DND-41 (cell line): ENCODE data around the gene KCNMA1.

Source experiments
- EZH2 ChIP-seq: IDR thresholded peaks from 3 replicates; pipeline ENCODE4 v1.6.1; 2012; ENCODE audit warnings: borderline replicate concordance, low read depth, mild to moderate bottlenecking, moderate library complexity, low read length, inconsistent platforms; ENCODE audit not compliant: severe bottlenecking
- TF ChIP-seq, protein P1 (sequence below): IDR thresholded peaks from 2 replicates; pipeline ENCODE4 v1.5.1; 2012; ENCODE audit warnings: borderline replicate concordance, low read length, moderate library complexity, mild to moderate bottlenecking; ENCODE audit not compliant: poor library complexity, severe bottlenecking; ENCODE audit errors: extremely low read depth

- no peak for TF ChIP-seq EZH2
- TF ChIP-seq, protein P1, sequence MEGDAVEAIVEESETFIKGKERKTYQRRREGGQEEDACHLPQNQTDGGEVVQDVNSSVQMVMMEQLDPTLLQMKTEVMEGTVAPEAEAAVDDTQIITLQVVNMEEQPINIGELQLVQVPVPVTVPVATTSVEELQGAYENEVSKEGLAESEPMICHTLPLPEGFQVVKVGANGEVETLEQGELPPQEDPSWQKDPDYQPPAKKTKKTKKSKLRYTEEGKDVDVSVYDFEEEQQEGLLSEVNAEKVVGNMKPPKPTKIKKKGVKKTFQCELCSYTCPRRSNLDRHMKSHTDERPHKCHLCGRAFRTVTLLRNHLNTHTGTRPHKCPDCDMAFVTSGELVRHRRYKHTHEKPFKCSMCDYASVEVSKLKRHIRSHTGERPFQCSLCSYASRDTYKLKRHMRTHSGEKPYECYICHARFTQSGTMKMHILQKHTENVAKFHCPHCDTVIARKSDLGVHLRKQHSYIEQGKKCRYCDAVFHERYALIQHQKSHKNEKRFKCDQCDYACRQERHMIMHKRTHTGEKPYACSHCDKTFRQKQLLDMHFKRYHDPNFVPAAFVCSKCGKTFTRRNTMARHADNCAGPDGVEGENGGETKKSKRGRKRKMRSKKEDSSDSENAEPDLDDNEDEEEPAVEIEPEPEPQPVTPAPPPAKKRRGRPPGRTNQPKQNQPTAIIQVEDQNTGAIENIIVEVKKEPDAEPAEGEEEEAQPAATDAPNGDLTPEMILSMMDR = no peak
Observed at GRCh38 chr10:76981251-76981650, 656.4 kb downstream of the KCNMA1 start.
